Tibial artery (tissue), 4 donors: ENCODE measurements around the gene FGFR2.

ENCODE experiments used
- DNase-seq, 2 donors: peaks; one replicate each; pipeline ENCODE4 v3.0.0-alpha.2; 2019
- H3K27ac ChIP-seq, 2 donors: fragments of 200-600 bp; sonication (generic) in 1 of 2; 1 replicate in 1 of 2; 2 replicates in 1 of 2; pipeline ENCODE4 v1.5.1; 2018 to 2019; ENCODE audit warnings: mild to moderate bottlenecking in 1 of 2
- H3K27me3 ChIP-seq, 2 donors: fragments of 200-600 bp; sonication (generic) in 1 of 2; one replicate each; pipeline versions ENCODE4 v1.5.1 to v1.6.0; 2016 to 2019
- H3K36me3 ChIP-seq, 3 donors: fragments of 200-600 bp; sonication (generic) in 2 of 3; one replicate each; pipeline ENCODE4 v1.5.1; 2016 to 2019; ENCODE audit warnings: mild to moderate bottlenecking in 2 of 3
- H3K4me1 ChIP-seq, 4 donors: fragments of 200-600 bp; sonication (generic) in 2 of 4; 1 replicate in 3 of 4; 2 replicates in 1 of 4; pipeline ENCODE4 v1.5.1; 2016 to 2019
- H3K4me3 ChIP-seq, 2 donors: fragments of 200-600 bp; sonication (generic) in 1 of 2; 1 replicate in 1 of 2; 2 replicates in 1 of 2; pipeline ENCODE4 v1.5.1; 2018 to 2019; ENCODE audit warnings: mild to moderate bottlenecking in 2 of 2
- H3K9me3 ChIP-seq, 3 donors: fragments of 200-600 bp; sonication (generic) in 1 of 3; one replicate each; pipeline ENCODE4 v1.5.1; 2016 to 2019
- intact Hi-C: fragments of 100-400 bp; cut with DNase I; formaldehyde crosslinking; loops from one replicate; pipeline ENCODE4 v1.15.0; 2023; ENCODE audit warnings: low total_unique reads
- TF ChIP-seq, protein P1 (sequence below), 2 experiments: fragments of 200-600 bp in 1 of 2; fragments of 450-650 bp in 1 of 2; IDR thresholded peaks; one replicate each; pipeline ENCODE4 v1.5.1; 2017 to 2019; ENCODE audit warnings: antibody characterized with exemption in 2 of 2, mild to moderate bottlenecking in 1 of 2, moderate library complexity in 1 of 2

Gene FGFR2

DNA sequence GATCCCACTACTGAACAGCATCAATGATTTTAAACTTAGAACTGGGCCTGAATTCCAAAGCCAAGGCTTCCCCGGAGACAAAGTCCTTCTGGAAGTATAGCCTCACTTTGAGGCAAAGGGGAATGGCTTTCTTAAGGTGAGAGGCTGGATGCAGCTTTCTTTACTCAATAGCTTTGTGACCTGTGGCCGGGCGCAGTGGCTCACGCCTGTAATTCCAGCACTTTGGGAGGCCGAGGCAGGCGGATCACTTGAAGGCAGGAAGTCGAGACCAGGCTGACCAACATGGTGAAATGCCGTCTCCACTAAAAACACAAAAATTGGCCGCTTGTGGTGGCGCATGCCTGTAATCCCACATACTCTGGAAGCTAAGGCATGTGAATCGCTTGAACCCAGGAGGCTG, 3.2 kb upstream of the FGFR2 start:
- Histone ChIP-seq H3K9me3 (no peaks in the 10 kb centered on the region), H3K36me3 (no peaks in the 10 kb centered on the region), H3K4me1 (peaks cover 0 to 11% (median 1%) of the 10 kb centered on the region in 4 donors), H3K27me3 (peaks cover 0 to 3% of the 10 kb centered on the region in 2 donors), H3K27ac (no peak overlapping the region), H3K4me3 (no peak overlapping the region)
- intact Hi-C loops: no loop called here
- TF ChIP-seq, protein P1, sequence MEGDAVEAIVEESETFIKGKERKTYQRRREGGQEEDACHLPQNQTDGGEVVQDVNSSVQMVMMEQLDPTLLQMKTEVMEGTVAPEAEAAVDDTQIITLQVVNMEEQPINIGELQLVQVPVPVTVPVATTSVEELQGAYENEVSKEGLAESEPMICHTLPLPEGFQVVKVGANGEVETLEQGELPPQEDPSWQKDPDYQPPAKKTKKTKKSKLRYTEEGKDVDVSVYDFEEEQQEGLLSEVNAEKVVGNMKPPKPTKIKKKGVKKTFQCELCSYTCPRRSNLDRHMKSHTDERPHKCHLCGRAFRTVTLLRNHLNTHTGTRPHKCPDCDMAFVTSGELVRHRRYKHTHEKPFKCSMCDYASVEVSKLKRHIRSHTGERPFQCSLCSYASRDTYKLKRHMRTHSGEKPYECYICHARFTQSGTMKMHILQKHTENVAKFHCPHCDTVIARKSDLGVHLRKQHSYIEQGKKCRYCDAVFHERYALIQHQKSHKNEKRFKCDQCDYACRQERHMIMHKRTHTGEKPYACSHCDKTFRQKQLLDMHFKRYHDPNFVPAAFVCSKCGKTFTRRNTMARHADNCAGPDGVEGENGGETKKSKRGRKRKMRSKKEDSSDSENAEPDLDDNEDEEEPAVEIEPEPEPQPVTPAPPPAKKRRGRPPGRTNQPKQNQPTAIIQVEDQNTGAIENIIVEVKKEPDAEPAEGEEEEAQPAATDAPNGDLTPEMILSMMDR (IDR thresholded peaks at IDR 0.05): no peak
- peak in 1 of 2 donors; percentile 47 for DNase-seq

- Histone ChIP-seq H3K9me3 (no peaks in the 10 kb centered on the region), H3K36me3 (no peaks in the 10 kb centered on the region), H3K4me1 (peaks cover 0 to 19% (median 6%) of the 10 kb centered on the region in 4 donors), H3K27me3 (no peaks in the 10 kb centered on the region), H3K4me3 (no peak overlapping the region), H3K27ac (no peak overlapping the region)
- TF ChIP-seq, protein P1 (IDR thresholded peaks at IDR 0.05): no peak
- DNase-seq: no peak
- intact Hi-C loops: no loop called here
Measured at GRCh38 chr10:121600611-121601010, 2.4 kb upstream of the FGFR2 start.

DNA sequence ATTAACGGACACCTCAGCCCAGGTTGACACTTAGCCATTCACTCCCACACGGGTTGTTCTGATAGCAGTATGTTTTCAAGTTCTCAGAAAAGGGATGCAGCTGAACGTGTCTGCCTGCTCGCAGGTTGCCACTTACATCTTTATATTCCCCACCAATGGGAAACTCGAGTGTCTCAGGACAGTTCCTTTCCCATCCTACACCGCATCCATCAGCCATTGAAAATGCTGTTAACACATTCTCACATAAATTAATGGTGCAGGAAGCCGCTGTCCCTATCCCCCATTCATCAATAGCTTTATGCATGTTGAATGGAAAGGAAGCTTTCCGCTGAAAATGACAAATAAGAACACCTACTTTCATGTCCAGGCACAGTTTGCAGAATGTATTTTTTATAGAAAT, 1.7 kb upstream of the FGFR2 start:
- H3K9me3 ChIP-seq: no peaks in the 10 kb centered on the region
- TF ChIP-seq, protein P1 (IDR thresholded peaks at IDR 0.05): no peak
- H3K36me3 ChIP-seq: no peaks in the 10 kb centered on the region
- peaks cover 0 to 24% (median 9%) of the 10 kb centered on the region in 4 donors for H3K4me1 ChIP-seq
- no peak for DNase-seq
- intact Hi-C loops: loop anchor here (5.0 kb wide), 2 partner anchors 143 to 263 kb away; no protein-coding TSS in a partner anchor
- H3K4me3 ChIP-seq: no peak overlapping the region
- H3K27me3 ChIP-seq: no peaks in the 10 kb centered on the region
- H3K27ac ChIP-seq: no peak overlapping the region

DNA sequence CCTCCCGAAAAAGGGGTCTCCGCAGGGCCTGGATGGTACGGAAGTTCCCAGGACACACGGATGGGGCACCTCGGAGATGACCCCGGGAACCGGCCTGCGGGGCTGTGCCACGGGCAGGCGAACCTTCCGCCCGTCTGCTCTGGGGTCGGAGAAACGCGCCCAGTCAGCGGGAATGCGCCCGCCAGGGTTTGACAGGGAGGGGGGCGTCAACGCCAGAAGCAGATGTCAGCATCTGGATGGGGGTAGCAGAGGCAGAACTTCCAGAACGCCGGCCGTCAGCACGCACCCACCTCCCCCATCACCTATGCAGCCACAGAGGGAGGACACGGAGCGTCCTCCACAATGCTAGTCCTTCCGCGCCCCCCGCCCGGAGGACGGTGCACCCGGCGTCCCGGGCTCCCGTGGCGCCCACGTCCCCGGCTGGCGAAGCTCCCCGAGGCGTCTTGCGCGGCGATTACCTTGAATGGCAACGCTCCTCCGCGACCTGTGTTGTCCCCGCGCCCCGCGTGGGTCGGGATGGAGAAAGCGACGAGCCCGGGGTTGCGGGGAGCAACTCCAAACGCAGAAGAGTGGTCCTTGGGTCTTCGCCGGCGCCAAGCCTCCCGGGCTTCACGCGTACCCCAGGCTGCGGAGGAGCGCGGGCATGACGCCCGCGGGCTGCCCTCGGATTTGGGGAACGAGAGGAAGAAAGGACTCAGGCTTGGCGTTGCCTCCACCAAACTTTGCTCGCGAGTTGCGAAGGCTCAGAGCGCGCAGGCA, 561 bp downstream of the FGFR2 start:
- DNase-seq: peak in 1 of 2 donors; percentile 72
- H3K36me3 ChIP-seq: peaks cover 0 to 3% (median 0%) of the 10 kb centered on the region in 3 donors
- H3K27ac ChIP-seq: peak overlapping the region; percentile 76 to 82
- no peaks in the 10 kb centered on the region for H3K27me3 ChIP-seq
- intact Hi-C loops: loop anchor here (5.0 kb wide), 2 partner anchors 140 to 260 kb away; no protein-coding TSS in a partner anchor
- peaks cover 0 to 26% (median 12%) of the 10 kb centered on the region in 4 donors for H3K4me1 ChIP-seq
- peak overlapping the region; percentile 62 to 65 for H3K4me3 ChIP-seq
- TF ChIP-seq, protein P1 (IDR thresholded peaks at IDR 0.05): no peak
- H3K9me3 ChIP-seq: no peaks in the 10 kb centered on the region

- DNase-seq: peak; percentile 36 to 83
- H3K27me3 ChIP-seq: no peaks in the 10 kb centered on the region
- intact Hi-C loops: loop anchor here (5.0 kb wide), 2 partner anchors 140 to 260 kb away; no protein-coding TSS in a partner anchor
- H3K27ac ChIP-seq: peak overlapping the region; percentile 76 to 82
- peaks cover 0 to 26% (median 12%) of the 10 kb centered on the region in 4 donors for H3K4me1 ChIP-seq
- H3K4me3 ChIP-seq: peak overlapping the region; percentile 62 to 65
- peaks cover 0 to 6% (median 4%) of the 10 kb centered on the region in 3 donors for H3K36me3 ChIP-seq
- TF ChIP-seq, protein P1 (IDR thresholded peaks at IDR 0.05): peak; percentile 9 to 31
- H3K9me3 ChIP-seq: no peaks in the 10 kb centered on the region
Measured at GRCh38 chr10:121596689-121597503, 1.3 kb downstream of the FGFR2 start.
